Thoracic aorta (tissue), 2 donors: ENCODE results near the gene CCDC121. TPM values are rescaled to one million over a fixed set of nuclear protein-coding genes. Genes with fewer than 3 reads are reported as not detected.

Experiments
- ATAC-seq: fragments of 150-250 bp; one replicate; pipeline ENCODE4 v1.8.0; 2017; ENCODE audit warnings: low read depth; ENCODE audit not compliant: insufficient number of reproducible peaks, low FRiP score
- DNase-seq: peaks from one replicate; pipeline ENCODE4 v3.0.0-alpha.2; 2020; ENCODE audit warnings: low spot score
- H3K27ac ChIP-seq, 2 donors: fragments of 200-600 bp; sonication (generic); 1 replicate in 1 of 2; 2 replicates in 1 of 2; pipeline ENCODE4 v1.5.1; 2016; ENCODE audit warnings: mild to moderate bottlenecking in 2 of 2, moderate library complexity in 2 of 2
- H3K27me3 ChIP-seq: fragments of 200-600 bp; sonication (generic); replicated peaks from 2 replicates; pipeline ENCODE4 v1.6.0; 2016; ENCODE audit warnings: mild to moderate bottlenecking; ENCODE audit not compliant: insufficient read depth
- H3K36me3 ChIP-seq: fragments of 200-600 bp; sonication (generic); one replicate; pipeline ENCODE4 v1.5.1; 2016
- H3K4me1 ChIP-seq, 2 donors: fragments of 200-600 bp; sonication (generic); 1 replicate in 1 of 2; 2 replicates in 1 of 2; pipeline versions ENCODE4 v1.5.1 to v1.6.0; 2016; ENCODE audit warnings: low read depth in 2 of 2, mild to moderate bottlenecking in 1 of 2; ENCODE audit not compliant: control insufficient read depth in 1 of 2
- H3K4me3 ChIP-seq: fragments of 200-600 bp; sonication (generic); 2 replicates; pipeline ENCODE4 v1.5.1; 2016; ENCODE audit warnings: mild to moderate bottlenecking
- H3K9me3 ChIP-seq: fragments of 200-600 bp; sonication (generic); 2 replicates; pipeline ENCODE4 v1.5.1; 2016
- CTCF ChIP-seq: fragments of 200-600 bp; sonication (generic); IDR thresholded peaks from one replicate; pipeline ENCODE4 v1.5.1; 2019; ENCODE audit warnings: antibody characterized with exemption
- total RNA-seq, 2 donors: library from RNA; depleted of rRNA; stranded (reverse); fragments of >200 nt; gene quantifications; one replicate each; pipeline versions ENCODE4 v1.1.0 to v1.2.3, GENCODE V29; 2016

The CCDC121 gene
- total RNA-seq, 2 donors from 2014 or later, result 1.9 to 2.5 TPM

- TF ChIP-seq CTCF, result no peak
- no peak for DNase-seq
These were observed 36.0 kb upstream of the CCDC121 start for GRCh38 chr2:27664622-27665363.

DNA sequence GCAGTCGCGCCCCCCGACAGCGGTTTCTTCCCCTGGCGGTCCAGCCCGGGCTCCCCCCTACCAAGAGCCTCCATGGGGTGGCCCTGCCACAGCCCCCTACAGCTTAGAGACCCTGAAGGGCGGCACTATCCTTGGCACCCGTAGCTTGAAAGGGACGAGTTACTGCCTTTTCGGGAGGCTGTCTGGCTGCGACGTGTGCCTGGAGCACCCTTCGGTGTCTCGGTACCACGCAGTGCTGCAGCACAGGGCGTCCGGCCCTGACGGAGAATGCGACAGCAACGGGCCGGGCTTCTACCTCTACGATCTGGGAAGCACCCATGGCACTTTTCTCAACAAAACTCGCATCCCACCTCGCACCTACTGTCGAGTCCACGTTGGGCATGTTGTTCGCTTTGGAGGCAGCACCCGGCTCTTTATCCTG is 35.4 kb upstream of the CCDC121 start:
- H3K27ac ChIP-seq, result peak overlapping the region; percentile 89 to 93
- H3K4me1 ChIP-seq, result peaks cover 16 to 28% of the 10 kb centered on the region in 2 donors
- H3K36me3 ChIP-seq, result peaks cover 23% of the 10 kb centered on the region
- peak overlapping the region; percentile 89 for H3K4me3 ChIP-seq
- H3K27me3 ChIP-seq, result no peaks in the 10 kb centered on the region
- TF ChIP-seq CTCF, result no peak
- H3K9me3 ChIP-seq, result no peaks in the 10 kb centered on the region
- DNase-seq (no peak), ATAC-seq (no peak)

More at GRCh38 chr2:27664622-27665363, 36.0 kb upstream of the CCDC121 start:
- H3K4me1 ChIP-seq, result peaks cover 16 to 28% of the 10 kb centered on the region in 2 donors
- H3K27me3 ChIP-seq, result no peaks in the 10 kb centered on the region
- peak overlapping the region; percentile 89 for H3K4me3 ChIP-seq
- no peak for ATAC-seq
- H3K27ac ChIP-seq, result peak overlapping the region in 1 of 2 donors; percentile 93
- H3K9me3 ChIP-seq, result no peaks in the 10 kb centered on the region
- H3K36me3 ChIP-seq, result peaks cover 27% of the 10 kb centered on the region

- peak within 1 kb of the TSS; percentile 89 for H3K4me3 ChIP-seq
- DNase-seq, result peak; percentile 46
- peaks cover 16 to 28% of the 10 kb centered on the region in 2 donors for H3K4me1 ChIP-seq
- no peak for TF ChIP-seq CTCF
- peak within 1 kb of the TSS; percentile 89 to 93 for H3K27ac ChIP-seq
- H3K27me3 ChIP-seq, result no peaks in the 10 kb centered on the region
- peaks cover 19% of the 10 kb centered on the region for H3K36me3 ChIP-seq
- ATAC-seq, result peak; percentile 77
- no peaks in the 10 kb centered on the region for H3K9me3 ChIP-seq
These were observed 34.7 kb upstream of the CCDC121 start, which contains the start of the genes SLC4A1AP and SUPT7L for GRCh38 chr2:27663285-27664153. Gene SLC4A1AP (plus strand): TSS chr2:27663889. CDS start chr2:27663915, 26 bp downstream. Gene SUPT7L (minus strand): TSS chr2:27663614. CDS start chr2:27662192, 1,422 bp downstream.

GRCh38 chr2:27661371-27661770 is 32.6 kb upstream of the CCDC121 start:
- peaks cover 16 to 28% of the 10 kb centered on the region in 2 donors for H3K4me1 ChIP-seq
- H3K36me3 ChIP-seq, result peaks cover 12% of the 10 kb centered on the region
- no peak overlapping the region for H3K4me3 ChIP-seq
- no peaks in the 10 kb centered on the region for H3K27me3 ChIP-seq
- H3K9me3 ChIP-seq, result no peaks in the 10 kb centered on the region
- H3K27ac ChIP-seq, result no peak overlapping the region
- DNase-seq, result no peak
- no peak for TF ChIP-seq CTCF
- no peak for ATAC-seq
